Body of pancreas (tissue), 4 donors: Measurements from ENCODE around the gene SMCHD1. TPM values are rescaled to one million over a fixed set of nuclear protein-coding genes. Genes with fewer than 3 reads are reported as not detected.

Source experiments
- ATAC-seq: fragments of 150-250 bp; one replicate; pipeline ENCODE4 v1.9.1; 2016
- DNase-seq, 4 donors: peaks; one replicate each; pipeline ENCODE4 v3.0.0-alpha.2; 2019
- H3K27ac ChIP-seq, 4 donors: fragments of 200-600 bp; sonication (generic); 1 replicate in 3 of 4; 2 replicates in 1 of 4; pipeline versions ENCODE4 v1.5.1 to v1.6.1; 2016 to 2019; ENCODE audit warnings: mild to moderate bottlenecking in 1 of 4, mixed read lengths in 1 of 4, moderate library complexity in 1 of 4
- H3K27me3 ChIP-seq, 2 donors: fragments of 200-600 bp; sonication (generic); one replicate each; pipeline ENCODE4 v1.6.0; 2016; ENCODE audit warnings: mild to moderate bottlenecking in 1 of 2
- H3K36me3 ChIP-seq, 2 donors: fragments of 200-600 bp; sonication (generic); replicated peaks in 1 of 2; 2 replicates each; pipeline ENCODE4 v1.5.1; 2016; ENCODE audit warnings: low read depth in 2 of 2; ENCODE audit not compliant: insufficient read depth in 1 of 2
- H3K4me1 ChIP-seq: fragments of 200-600 bp; sonication (generic); one replicate; pipeline ENCODE4 v1.6.0; 2016
- H3K4me3 ChIP-seq, 2 donors: fragments of 200-600 bp; sonication (generic); 1 replicate in 1 of 2; 2 replicates in 1 of 2; pipeline ENCODE4 v1.5.1; 2016 to 2019
- H3K9me3 ChIP-seq, 3 donors: fragments of 200-600 bp; sonication (generic); 1 replicate in 2 of 3; 2 replicates in 1 of 3; pipeline ENCODE4 v1.5.1; 2016
- POLR2A ChIP-seq, 3 donors: fragments of 450-650 bp; IDR thresholded peaks; one replicate each; pipeline ENCODE4 v1.6.1; 2016; ENCODE audit warnings: antibody characterized with exemption in 3 of 3, mild to moderate bottlenecking in 2 of 3
- WGBS, 2 donors: methylation state at CpG; one replicate each; pipeline ENCODE4 v1.1.5; 2017; 5-methylcytosine and 5-hydroxymethylcytosine counted together
- intact Hi-C: fragments of 100-400 bp; cut with DNase I; formaldehyde crosslinking; loops from one replicate; pipeline ENCODE4 v1.15.1; 2023
- small RNA-seq: library from RNA; depleted of rRNA; stranded (forward); fragments of <200 nt; gene quantifications from one replicate; pipeline ENCODE3, GENCODE V24; 2016
- total RNA-seq, 2 donors: library from RNA; depleted of rRNA; stranded (reverse); fragments of >200 nt; gene quantifications; one replicate each; pipeline ENCODE4 v1.1.0, GENCODE V29; 2016
- TF ChIP-seq, protein P1 (sequence below), 7 experiments: fragments of 450-650 bp in 4 of 7; fragments of 200-600 bp in 3 of 7; sonication (generic) in 3 of 7; IDR thresholded peaks; one replicate each; pipeline ENCODE4 v1.5.1; 2016 to 2019; ENCODE audit warnings: antibody characterized with exemption in 7 of 7

SMCHD1 gene
- total RNA-seq, 2 donors from 2014 or later = 56.0 to 100 TPM

DNA sequence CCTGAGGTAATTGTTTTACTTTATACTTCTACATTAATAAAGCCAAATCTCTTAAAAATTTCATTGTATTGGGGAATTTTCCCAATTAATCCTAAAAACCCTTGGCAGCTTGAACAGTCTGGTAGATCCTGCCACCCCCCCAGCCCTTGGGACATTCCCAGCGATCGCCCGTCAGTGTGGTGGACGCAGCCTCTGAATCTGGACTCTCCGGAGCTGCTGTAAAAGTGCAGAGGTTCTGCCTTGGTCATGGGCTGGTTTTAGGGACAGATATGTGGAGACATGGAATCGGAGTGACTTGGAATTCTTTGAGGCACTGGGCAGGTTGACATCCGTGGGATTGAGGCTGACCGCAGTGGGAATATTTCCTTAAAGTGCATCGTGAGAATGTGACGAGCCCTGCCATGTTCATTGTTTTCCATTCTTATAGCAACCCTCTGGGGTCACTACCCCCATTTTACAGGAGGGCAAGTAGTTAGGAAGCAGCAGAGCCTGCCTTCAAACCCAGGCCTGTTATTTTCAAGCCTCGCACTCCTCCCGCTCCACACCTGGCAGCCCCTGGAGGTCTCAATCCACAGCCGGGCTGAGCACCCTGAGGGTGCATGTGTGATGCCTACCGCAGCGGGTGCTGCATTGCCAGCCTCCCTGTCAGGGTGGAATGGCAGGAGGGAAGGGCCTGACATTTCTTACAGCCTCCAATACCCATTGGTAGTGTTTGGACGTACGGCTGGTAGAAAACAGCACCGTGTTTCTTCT is 197.8 kb downstream of the SMCHD1 start:
- ATAC-seq (no peak), DNase-seq (no peak)
- TF ChIP-seq, protein P1, sequence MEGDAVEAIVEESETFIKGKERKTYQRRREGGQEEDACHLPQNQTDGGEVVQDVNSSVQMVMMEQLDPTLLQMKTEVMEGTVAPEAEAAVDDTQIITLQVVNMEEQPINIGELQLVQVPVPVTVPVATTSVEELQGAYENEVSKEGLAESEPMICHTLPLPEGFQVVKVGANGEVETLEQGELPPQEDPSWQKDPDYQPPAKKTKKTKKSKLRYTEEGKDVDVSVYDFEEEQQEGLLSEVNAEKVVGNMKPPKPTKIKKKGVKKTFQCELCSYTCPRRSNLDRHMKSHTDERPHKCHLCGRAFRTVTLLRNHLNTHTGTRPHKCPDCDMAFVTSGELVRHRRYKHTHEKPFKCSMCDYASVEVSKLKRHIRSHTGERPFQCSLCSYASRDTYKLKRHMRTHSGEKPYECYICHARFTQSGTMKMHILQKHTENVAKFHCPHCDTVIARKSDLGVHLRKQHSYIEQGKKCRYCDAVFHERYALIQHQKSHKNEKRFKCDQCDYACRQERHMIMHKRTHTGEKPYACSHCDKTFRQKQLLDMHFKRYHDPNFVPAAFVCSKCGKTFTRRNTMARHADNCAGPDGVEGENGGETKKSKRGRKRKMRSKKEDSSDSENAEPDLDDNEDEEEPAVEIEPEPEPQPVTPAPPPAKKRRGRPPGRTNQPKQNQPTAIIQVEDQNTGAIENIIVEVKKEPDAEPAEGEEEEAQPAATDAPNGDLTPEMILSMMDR (IDR thresholded peaks at IDR 0.05) = no peak
- no peak for TF ChIP-seq POLR2A (IDR thresholded peaks at IDR 0.05)
- Histone ChIP-seq H3K36me3 (no peaks in the 10 kb centered on the region), H3K27me3 (no peaks in the 10 kb centered on the region), H3K27ac (no peak overlapping the region), H3K4me3 (no peak overlapping the region), H3K4me1 (peaks cover 6% of the 10 kb centered on the region), H3K9me3 (no peaks in the 10 kb centered on the region)
- 87 to 96% methylated on average over 18 of the region's 18 CpGs for WGBS, 2 donors
- intact Hi-C loops = loop anchor here (10.0 kb wide), 1 partner anchor 61 kb away; no protein-coding TSS in a partner anchor

DNA sequence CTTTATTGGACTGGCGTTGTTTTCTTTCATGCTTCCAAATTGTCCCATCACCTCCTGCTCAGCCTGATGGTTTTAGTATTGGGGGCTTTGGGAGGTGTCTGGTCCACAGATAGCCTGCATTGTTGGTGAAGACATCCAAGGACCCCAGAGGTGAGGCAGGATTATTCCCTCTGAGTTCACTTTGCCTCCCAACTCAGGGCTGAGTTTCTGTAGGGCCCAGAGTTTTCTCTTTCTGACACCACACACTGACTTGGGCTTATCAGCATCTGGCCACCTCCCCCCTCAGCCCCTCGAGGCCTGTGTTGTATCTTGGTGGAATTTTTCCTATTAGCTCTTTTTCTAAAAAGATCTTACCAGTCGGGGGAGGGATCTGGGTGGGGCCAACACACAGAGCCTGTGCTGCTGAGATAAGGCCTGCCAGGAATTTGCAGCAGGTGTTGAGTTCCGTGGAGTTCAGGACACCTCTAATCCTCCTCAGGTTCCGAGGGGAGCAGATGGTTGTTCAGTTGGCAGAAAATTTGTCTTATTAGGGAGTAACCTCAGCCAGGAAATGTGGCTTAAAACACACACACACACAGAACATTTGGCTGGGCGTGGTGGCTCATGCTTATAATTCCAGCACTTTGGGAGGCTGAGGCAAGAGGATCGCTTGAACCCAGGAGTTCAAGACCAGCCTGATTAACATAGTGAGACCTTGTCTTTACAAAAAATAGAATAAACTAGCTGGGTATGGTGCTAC is 198.6 kb downstream of the SMCHD1 start:
- ATAC-seq = no peak
- H3K27me3 ChIP-seq = no peaks in the 10 kb centered on the region
- TF ChIP-seq, protein P1 (IDR thresholded peaks at IDR 0.05) = no peak
- TF ChIP-seq POLR2A (IDR thresholded peaks at IDR 0.05) = no peak
- no peaks in the 10 kb centered on the region for H3K36me3 ChIP-seq
- no peaks in the 10 kb centered on the region for H3K9me3 ChIP-seq
- peak in 2 of 4 donors; percentile 36 to 56 for DNase-seq
- peaks cover 6% of the 10 kb centered on the region for H3K4me1 ChIP-seq
- WGBS, 2 donors = 44 to 53% methylated on average over 7 of the region's 7 CpGs
- intact Hi-C loops = loop anchor here (10.0 kb wide), 1 partner anchor 61 kb away; no protein-coding TSS in a partner anchor
- H3K4me3 ChIP-seq = no peak overlapping the region
- peak overlapping the region in 1 of 4 donors; percentile 9 for H3K27ac ChIP-seq

Small RNAs within 50 kb of the gene (small RNA-seq; reads per million reads assigned to genes)
- gene RF00019 = not detected
- not detected for gene RNU6-340P

Other genes with a start within 250 kb of the SMCHD1 start
- 1 to 10 TPM; 1.8 to 4.3 TPM for gene METTL4, start 84.2 kb upstream of the SMCHD1 start, total RNA-seq
- gene NDC80, start 84.2 kb upstream of the SMCHD1 start, total RNA-seq = not detected
- gene EMILIN2, start 191.3 kb downstream of the SMCHD1 start, total RNA-seq = 1 to 10 TPM; 2.0 to 3.1 TPM